GM10248 (cell line): ENCODE results near the gene RUSF1.
"Not testable (repeated sequence)": the region's sequence is repeated elsewhere in the genome, so short reads cannot be mapped to it uniquely, and the experiment has no call there.

ENCODE experiments used
- CTCF ChIA-PET: fragments of 300-600 bp; sonication (Branson Sonifier 250); formaldehyde crosslinking; extraction: SDS; loops from one replicate; lab custom pipeline; 2021; ENCODE audit warnings: antibody characterized with exemption; lab: Yijun Ruan, JAX
- POLR2A ChIA-PET: fragments of 350-650 bp; sonication (Branson Sonifier 250); formaldehyde crosslinking; extraction: SDS; loops from one replicate; lab custom pipeline; 2020; ENCODE audit warnings: antibody characterized with exemption; lab: Yijun Ruan, JAX
- DNase-seq: peaks from one replicate; pipeline ENCODE4 v3.0.0; 2012; ENCODE audit errors: extremely low spot score
- TF ChIP-seq, protein P1 (sequence below): IDR thresholded peaks from 2 replicates; pipeline ENCODE4 v1.5.1; 2012; ENCODE audit warnings: mild to moderate bottlenecking, low read depth; ENCODE audit errors: extremely low read depth, missing control alignments, control extremely low read depth

RUSF1 gene

DNA sequence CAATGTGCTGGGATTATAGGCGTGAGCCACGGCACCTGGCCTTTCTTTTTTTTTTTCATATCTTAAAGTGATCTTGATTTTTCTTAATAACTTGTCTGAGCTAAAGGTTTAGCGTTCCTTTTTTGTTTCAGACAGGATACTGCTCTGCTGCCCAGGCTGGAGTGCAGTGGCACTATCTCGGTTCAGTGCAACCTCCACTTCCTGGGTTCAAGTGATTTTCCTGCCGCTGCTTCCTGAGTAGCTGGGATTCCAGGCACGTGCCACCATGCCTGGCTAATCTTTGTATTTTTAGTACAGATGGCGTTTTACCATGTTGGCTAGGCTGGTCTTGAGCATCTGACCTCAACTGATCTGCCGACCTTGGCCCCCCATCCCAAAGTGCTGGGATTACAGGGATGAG, 4.0 kb downstream of the RUSF1 start:
- no peak for DNase-seq
- ChIA-PET CTCF (interaction anchor here (1.4 kb wide), 1 partner anchor 44 kb away, joined by 4 read pairs; no protein-coding TSS in a partner anchor), POLR2A (no interaction called here)
- TF ChIP-seq, protein P1, sequence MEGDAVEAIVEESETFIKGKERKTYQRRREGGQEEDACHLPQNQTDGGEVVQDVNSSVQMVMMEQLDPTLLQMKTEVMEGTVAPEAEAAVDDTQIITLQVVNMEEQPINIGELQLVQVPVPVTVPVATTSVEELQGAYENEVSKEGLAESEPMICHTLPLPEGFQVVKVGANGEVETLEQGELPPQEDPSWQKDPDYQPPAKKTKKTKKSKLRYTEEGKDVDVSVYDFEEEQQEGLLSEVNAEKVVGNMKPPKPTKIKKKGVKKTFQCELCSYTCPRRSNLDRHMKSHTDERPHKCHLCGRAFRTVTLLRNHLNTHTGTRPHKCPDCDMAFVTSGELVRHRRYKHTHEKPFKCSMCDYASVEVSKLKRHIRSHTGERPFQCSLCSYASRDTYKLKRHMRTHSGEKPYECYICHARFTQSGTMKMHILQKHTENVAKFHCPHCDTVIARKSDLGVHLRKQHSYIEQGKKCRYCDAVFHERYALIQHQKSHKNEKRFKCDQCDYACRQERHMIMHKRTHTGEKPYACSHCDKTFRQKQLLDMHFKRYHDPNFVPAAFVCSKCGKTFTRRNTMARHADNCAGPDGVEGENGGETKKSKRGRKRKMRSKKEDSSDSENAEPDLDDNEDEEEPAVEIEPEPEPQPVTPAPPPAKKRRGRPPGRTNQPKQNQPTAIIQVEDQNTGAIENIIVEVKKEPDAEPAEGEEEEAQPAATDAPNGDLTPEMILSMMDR = no peak

DNA sequence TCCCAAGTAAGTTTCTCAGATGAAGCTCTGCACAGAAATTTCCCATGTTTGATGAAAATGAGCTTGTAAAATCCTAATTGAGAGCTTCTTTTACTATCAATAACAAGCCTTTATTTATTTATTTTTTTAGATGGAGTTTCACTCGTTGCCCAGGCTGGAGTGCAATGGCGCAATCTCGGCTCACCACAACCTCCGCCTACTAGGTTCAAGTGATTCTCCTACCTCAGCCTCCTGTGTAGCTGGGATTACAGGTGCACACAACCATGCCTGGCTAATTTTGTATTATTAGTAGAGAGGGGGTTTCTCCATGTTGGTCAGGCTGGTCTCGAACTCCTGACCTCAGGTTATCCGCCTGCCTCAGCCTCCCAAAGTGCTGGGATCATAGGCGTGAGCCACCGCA, 4.6 kb downstream of the RUSF1 start:
- CTCF ChIA-PET = interaction anchor here (0.7 to 1.6 kb wide), 5 partner anchors 18 to 361 kb away, joined by 3 to 4 read pairs (median 3); partner anchors contain the start of gene ARMC5
- DNase-seq, POLR2A ChIA-PET: not testable (repeated sequence)

DNA sequence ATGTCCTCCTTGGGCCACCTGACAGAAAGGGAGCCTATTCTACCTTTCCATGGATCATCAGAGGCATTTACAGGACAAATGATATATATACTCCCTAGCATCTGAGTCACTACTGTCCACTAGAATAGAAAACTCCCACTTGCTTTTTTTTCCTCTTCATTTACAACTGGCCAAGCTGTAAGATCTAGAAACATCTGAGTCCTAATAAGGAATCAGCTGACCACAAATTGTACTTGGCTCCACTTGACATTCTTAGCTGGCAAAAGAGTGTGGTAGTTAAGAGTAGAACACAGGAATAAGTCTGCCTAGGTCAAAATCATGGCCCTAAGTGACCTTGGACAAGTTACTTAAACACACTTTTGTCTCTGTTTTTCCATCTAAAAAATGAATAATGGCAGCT, 5.2 kb downstream of the RUSF1 start:
- POLR2A ChIA-PET = no interaction called here
- CTCF ChIA-PET = interaction anchor here (0.8 to 1.6 kb wide), 5 partner anchors 18 to 362 kb away, joined by 3 to 4 read pairs (median 3); no protein-coding TSS in a partner anchor
- TF ChIP-seq, protein P1 = no peak
- DNase-seq = no peak

DNA sequence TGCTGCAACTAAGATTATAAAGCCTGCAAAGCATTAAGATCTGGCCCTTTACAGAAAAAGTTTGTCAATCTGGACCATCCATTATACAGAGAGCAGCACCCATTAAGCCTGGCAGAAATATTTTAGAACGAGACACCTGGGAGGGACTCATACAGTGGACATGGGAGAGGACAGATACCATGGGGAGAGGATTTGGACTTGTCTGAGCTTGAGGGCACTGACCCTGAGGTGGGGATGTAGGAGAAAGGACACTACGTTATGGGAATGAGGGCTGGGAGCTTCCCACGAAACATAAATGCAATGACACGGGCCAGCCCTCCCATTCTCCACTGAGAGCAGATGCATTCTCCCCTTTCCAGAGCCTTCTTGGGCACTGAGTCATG, 6.2 kb downstream of the RUSF1 start:
- CTCF ChIA-PET = interaction anchor here (1.2 to 1.6 kb wide), 2 partner anchors 20 to 22 kb away, joined by 3 read pairs; no protein-coding TSS in a partner anchor
- DNase-seq = no peak
- POLR2A ChIA-PET = no interaction called here
- TF ChIP-seq, protein P1 = no peak

DNA sequence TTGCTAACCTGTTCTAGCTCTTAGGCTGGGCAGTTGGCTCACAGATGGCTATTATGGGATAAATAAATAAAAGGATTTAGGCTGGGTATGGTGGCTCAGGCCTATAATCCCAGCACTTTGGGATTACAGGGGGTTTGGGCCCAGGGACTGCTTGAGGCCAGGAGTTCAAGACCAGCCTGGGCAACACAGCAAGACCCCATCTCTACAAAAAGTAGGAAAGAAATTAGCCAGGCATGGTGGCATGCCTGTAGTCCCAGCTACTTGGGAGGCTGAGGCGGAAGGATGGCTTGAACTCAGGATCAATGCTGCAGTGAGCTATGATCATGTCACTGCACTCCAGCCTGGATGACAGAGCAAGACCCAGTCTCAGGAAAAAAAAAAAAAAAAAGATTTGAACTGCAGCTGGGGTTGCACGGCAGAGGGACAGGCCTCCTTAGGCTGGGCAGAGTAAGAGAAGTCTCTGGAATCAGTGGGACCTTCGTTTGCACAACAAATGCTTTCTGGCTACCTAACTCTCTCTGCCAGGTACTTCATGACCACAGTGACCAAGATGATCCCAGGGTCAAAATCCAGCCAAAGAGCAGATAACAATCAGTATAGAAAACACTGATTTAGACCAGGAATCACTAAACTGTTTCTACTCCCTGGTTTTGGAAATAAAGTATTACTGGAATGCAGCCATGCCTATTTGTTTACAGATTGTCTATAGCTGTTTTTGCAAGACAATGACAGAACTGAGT, 6.8 kb downstream of the RUSF1 start:
- TF ChIP-seq, protein P1 = no peak
- ChIA-PET CTCF (interaction anchor here (0.9 to 3.4 kb wide), 3 partner anchors 13 to 367 kb away, joined by 3 to 9 read pairs (median 8); partner anchors contain the start of gene ARMC5), POLR2A (no interaction called here)
- DNase-seq = no peak

DNA sequence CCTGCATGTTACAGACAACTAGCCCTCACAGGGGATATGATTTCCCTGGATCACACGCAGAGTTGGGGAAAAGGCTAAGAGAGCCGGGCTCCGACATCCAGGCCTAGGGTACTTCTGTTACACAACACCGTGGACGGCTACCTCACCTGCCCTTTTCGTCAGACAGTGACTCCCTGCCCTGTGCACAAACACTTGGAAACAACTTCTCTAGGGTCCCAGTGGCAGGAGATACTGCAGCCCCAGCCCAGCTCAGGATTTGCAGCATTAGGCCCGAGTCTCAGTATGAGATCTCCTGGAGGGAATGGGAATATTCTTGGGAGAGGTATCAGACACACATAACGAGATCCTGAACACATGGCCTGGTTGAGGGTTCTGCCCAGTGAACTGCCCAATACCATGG, 8.3 kb downstream of the RUSF1 start:
- DNase-seq = no peak
- TF ChIP-seq, protein P1 = no peak
- CTCF ChIA-PET = interaction anchor here (1.4 to 3.4 kb wide), 3 partner anchors 8 to 40 kb away, joined by 4 to 9 read pairs (median 8); partner anchors contain the start of genes ARMC5 and RUSF1
- POLR2A ChIA-PET = no interaction called here

DNA sequence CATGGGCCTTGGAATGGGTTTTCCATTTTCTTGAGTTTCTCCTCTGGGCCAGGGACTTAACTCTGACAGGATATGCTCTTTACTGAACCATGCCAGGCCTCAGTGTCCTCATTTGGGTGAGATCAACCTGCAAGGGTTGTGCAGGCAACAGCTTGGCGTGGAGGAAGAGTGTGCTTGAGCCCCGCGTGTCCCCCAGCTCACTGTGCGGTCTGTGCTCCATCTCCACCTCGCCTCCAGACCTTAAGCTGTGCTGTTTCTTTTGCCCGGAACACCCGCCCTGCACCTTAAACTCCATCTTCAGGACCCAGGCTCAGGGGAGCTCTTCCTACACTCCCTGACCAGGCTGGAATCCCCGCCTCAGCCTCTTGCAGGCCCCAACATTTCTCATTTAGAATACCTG, 9.7 kb downstream of the RUSF1 start:
- no peak for DNase-seq
- TF ChIP-seq, protein P1 = no peak
- ChIA-PET CTCF (interaction anchor here (0.9 to 3.4 kb wide), 5 partner anchors 9 to 38 kb away, joined by 3 to 9 read pairs (median 3); partner anchors contain the start of genes RUSF1 and SLC5A2), POLR2A (no interaction called here)
